Measurements from ENCODE around the gene GET4. TPM values are rescaled to one million over a fixed set of nuclear protein-coding genes. Genes with fewer than 3 reads are reported as not detected.

The GET4 gene
- total and polyA plus RNA-seq, 9 donors: 26.6 to 50.2 (median 41.1) TPM

- Histone ChIP-seq H3K9me3 (replicated peaks; ENCODE audit: control insufficient read depth, low read depth, low read length) (no peaks in the 10 kb centered on the region), H3K4me1 (ENCODE audit: control insufficient read depth, insufficient read depth, low read length) (peaks cover 8% of the 10 kb centered on the region), H3K27me3 (ENCODE audit: control insufficient read depth, insufficient read depth, low read length) (peaks cover 7% of the 10 kb centered on the region), H3K36me3 (ENCODE audit: control insufficient read depth, insufficient read depth, low read length) (no peaks in the 10 kb centered on the region), H3K4me3 (ENCODE audit: low read length) (no peak overlapping the region), H3K27ac (ENCODE audit: low read length) (no peak overlapping the region)
- WGBS (ENCODE audit: insufficient coverage): 80% methylated on average over 8 of the region's 16 CpGs
- DNase-seq: no peak
Measured at GRCh38 chr7:914521-915194, 38.3 kb downstream of the GET4 start.

- 87% methylated on average over 43 of the region's 43 CpGs for WGBS (ENCODE audit: insufficient coverage)
- Histone ChIP-seq H3K4me1 (ENCODE audit: control insufficient read depth, insufficient read depth, low read length) (peaks cover 5% of the 10 kb centered on the region), H3K27ac (ENCODE audit: low read length) (no peak overlapping the region), H3K9me3 (replicated peaks; ENCODE audit: control insufficient read depth, low read depth, low read length) (no peaks in the 10 kb centered on the region), H3K36me3 (ENCODE audit: control insufficient read depth, insufficient read depth, low read length) (no peaks in the 10 kb centered on the region), H3K4me3 (ENCODE audit: low read length) (no peak overlapping the region), H3K27me3 (ENCODE audit: control insufficient read depth, insufficient read depth, low read length) (peaks cover under 1% of the 10 kb centered on the region)
- DNase-seq: no peak
Measured at GRCh38 chr7:915291-916218, 39.2 kb downstream of the GET4 start.

- Histone ChIP-seq H3K4me3 (ENCODE audit: low read length) (no peak overlapping the region), H3K27ac (ENCODE audit: low read length) (no peak overlapping the region), H3K27me3 (ENCODE audit: control insufficient read depth, insufficient read depth, low read length) (no peaks in the 10 kb centered on the region), H3K36me3 (ENCODE audit: control insufficient read depth, insufficient read depth, low read length) (no peaks in the 10 kb centered on the region), H3K4me1 (ENCODE audit: control insufficient read depth, insufficient read depth, low read length) (peaks cover 5% of the 10 kb centered on the region), H3K9me3 (replicated peaks; ENCODE audit: control insufficient read depth, low read depth, low read length) (no peaks in the 10 kb centered on the region)
- DNase-seq: no peak
- 41% methylated on average over 5 of the region's 17 CpGs for WGBS (ENCODE audit: insufficient coverage)
Measured at GRCh38 chr7:916291-916941, 40.1 kb downstream of the GET4 start.

- no peaks in the 10 kb centered on the region for H3K36me3 ChIP-seq (ENCODE audit: control insufficient read depth, insufficient read depth, low read length)
- WGBS (ENCODE audit: insufficient coverage): 87% methylated on average over 21 of the region's 33 CpGs
- H3K4me3 ChIP-seq (ENCODE audit: low read length): no peak overlapping the region
- H3K27ac ChIP-seq (ENCODE audit: low read length): no peak overlapping the region
- no peak for DNase-seq
- H3K9me3 ChIP-seq (replicated peaks; ENCODE audit: control insufficient read depth, low read depth, low read length): no peaks in the 10 kb centered on the region
- peaks cover 14% of the 10 kb centered on the region for H3K4me1 ChIP-seq (ENCODE audit: control insufficient read depth, insufficient read depth, low read length)
- no peaks in the 10 kb centered on the region for H3K27me3 ChIP-seq (ENCODE audit: control insufficient read depth, insufficient read depth, low read length)
Measured at GRCh38 chr7:917255-918117, 41.1 kb downstream of the GET4 start.

GRCh38 chr7:918118-918425, 41.7 kb downstream of the GET4 start:
- no peak for DNase-seq
- Histone ChIP-seq H3K27ac (ENCODE audit: low read length) (no peak overlapping the region), H3K9me3 (replicated peaks; ENCODE audit: control insufficient read depth, low read depth, low read length) (no peaks in the 10 kb centered on the region), H3K36me3 (ENCODE audit: control insufficient read depth, insufficient read depth, low read length) (no peaks in the 10 kb centered on the region), H3K27me3 (ENCODE audit: control insufficient read depth, insufficient read depth, low read length) (no peaks in the 10 kb centered on the region), H3K4me1 (ENCODE audit: control insufficient read depth, insufficient read depth, low read length) (peaks cover 17% of the 10 kb centered on the region), H3K4me3 (ENCODE audit: low read length) (no peak overlapping the region)
- WGBS (ENCODE audit: insufficient coverage): 79% methylated on average over 6 of the region's 9 CpGs

GRCh38 chr7:918441-919113, 42.2 kb downstream of the GET4 start:
- Histone ChIP-seq H3K9me3 (replicated peaks; ENCODE audit: control insufficient read depth, low read depth, low read length) (no peaks in the 10 kb centered on the region), H3K27ac (ENCODE audit: low read length) (no peak overlapping the region), H3K36me3 (ENCODE audit: control insufficient read depth, insufficient read depth, low read length) (no peaks in the 10 kb centered on the region), H3K4me3 (ENCODE audit: low read length) (no peak overlapping the region), H3K4me1 (ENCODE audit: control insufficient read depth, insufficient read depth, low read length) (peaks cover 22% of the 10 kb centered on the region), H3K27me3 (ENCODE audit: control insufficient read depth, insufficient read depth, low read length) (no peaks in the 10 kb centered on the region)
- DNase-seq: no peak
- WGBS (ENCODE audit: insufficient coverage): 72% methylated on average over 18 of the region's 21 CpGs

- Histone ChIP-seq H3K27ac (ENCODE audit: low read length) (no peak overlapping the region), H3K4me3 (ENCODE audit: low read length) (no peak overlapping the region), H3K27me3 (ENCODE audit: control insufficient read depth, insufficient read depth, low read length) (no peaks in the 10 kb centered on the region), H3K9me3 (replicated peaks; ENCODE audit: control insufficient read depth, low read depth, low read length) (no peaks in the 10 kb centered on the region), H3K36me3 (ENCODE audit: control insufficient read depth, insufficient read depth, low read length) (no peaks in the 10 kb centered on the region), H3K4me1 (ENCODE audit: control insufficient read depth, insufficient read depth, low read length) (peaks cover 25% of the 10 kb centered on the region)
- no peak for DNase-seq
- WGBS (ENCODE audit: insufficient coverage): 84% methylated on average over 9 of the region's 13 CpGs
Measured at GRCh38 chr7:919114-919442, 42.7 kb downstream of the GET4 start.

GRCh38 chr7:919924-920341, 43.6 kb downstream of the GET4 start:
- H3K36me3 ChIP-seq (ENCODE audit: control insufficient read depth, insufficient read depth, low read length): no peaks in the 10 kb centered on the region
- WGBS (ENCODE audit: insufficient coverage): 66% methylated on average over 25 of the region's 26 CpGs
- H3K4me1 ChIP-seq (ENCODE audit: control insufficient read depth, insufficient read depth, low read length): peaks cover 31% of the 10 kb centered on the region
- no peak for DNase-seq
- H3K27me3 ChIP-seq (ENCODE audit: control insufficient read depth, insufficient read depth, low read length): no peaks in the 10 kb centered on the region
- no peak overlapping the region for H3K27ac ChIP-seq (ENCODE audit: low read length)
- H3K4me3 ChIP-seq (ENCODE audit: low read length): no peak overlapping the region
- no peaks in the 10 kb centered on the region for H3K9me3 ChIP-seq (replicated peaks; ENCODE audit: control insufficient read depth, low read depth, low read length)

- no peaks in the 10 kb centered on the region for H3K36me3 ChIP-seq (ENCODE audit: control insufficient read depth, insufficient read depth, low read length)
- peaks cover 33% of the 10 kb centered on the region for H3K4me1 ChIP-seq (ENCODE audit: control insufficient read depth, insufficient read depth, low read length)
- DNase-seq: no peak
- WGBS (ENCODE audit: insufficient coverage): 64% methylated on average over 40 of the region's 40 CpGs
- H3K9me3 ChIP-seq (replicated peaks; ENCODE audit: control insufficient read depth, low read depth, low read length): no peaks in the 10 kb centered on the region
- no peak overlapping the region for H3K4me3 ChIP-seq (ENCODE audit: low read length)
- no peaks in the 10 kb centered on the region for H3K27me3 ChIP-seq (ENCODE audit: control insufficient read depth, insufficient read depth, low read length)
- no peak overlapping the region for H3K27ac ChIP-seq (ENCODE audit: low read length)
Measured at GRCh38 chr7:920351-921070, 44.2 kb downstream of the GET4 start.
